MM.1S (cell line): ENCODE data around the gene WDR76.

ENCODE experiments used
- DNase-seq: peaks from one replicate; pipeline ENCODE4 v3.0.0-alpha.2; 2015
- H2AFZ ChIP-seq: fragments of 300-600 bp; sonication (generic); 2 replicates; pipeline ENCODE4 v1.6.0; 2016; ENCODE audit warnings: antibody characterized with exemption, low read length
- H3F3A ChIP-seq: fragments of 300-600 bp; sonication (generic); 2 replicates; pipeline ENCODE4 v1.6.1; 2016; ENCODE audit warnings: mild to moderate bottlenecking, antibody characterized with exemption, low read length, moderate library complexity, mixed read lengths; ENCODE audit not compliant: insufficient read depth
- H3K27ac ChIP-seq: fragments of 300-600 bp; sonication (generic); 2 replicates; pipeline ENCODE4 v1.5.1; 2016; ENCODE audit warnings: mild to moderate bottlenecking, low read length
- H3K27me3 ChIP-seq: fragments of 300-600 bp; sonication (generic); replicated peaks from 2 replicates; pipeline ENCODE4 v1.6.0; 2016; ENCODE audit warnings: low read length; ENCODE audit not compliant: insufficient read depth
- H3K36me3 ChIP-seq: fragments of 300-600 bp; sonication (generic); replicated peaks from 2 replicates; pipeline ENCODE4 v1.6.1; 2016; ENCODE audit warnings: mild to moderate bottlenecking, low read length, mixed read lengths; ENCODE audit not compliant: insufficient read depth
- H3K4me1 ChIP-seq: fragments of 300-600 bp; sonication (generic); 2 replicates; pipeline ENCODE4 v1.6.1; 2016; ENCODE audit warnings: low read length, mixed read lengths
- H3K4me2 ChIP-seq: fragments of 300-600 bp; sonication (generic); 2 replicates; pipeline ENCODE4 v1.6.0; 2016; ENCODE audit warnings: low read depth, low read length
- H3K4me3 ChIP-seq: fragments of 300-600 bp; sonication (generic); 2 replicates; pipeline ENCODE4 v1.5.1; 2016; ENCODE audit warnings: low read length, mixed read lengths
- H3K79me2 ChIP-seq: fragments of 300-600 bp; sonication (generic); 2 replicates; pipeline ENCODE4 v1.6.1; 2016; ENCODE audit warnings: mixed run types, low read length, mixed read lengths
- H3K9ac ChIP-seq: fragments of 300-600 bp; sonication (generic); 2 replicates; pipeline ENCODE4 v1.6.1; 2016; ENCODE audit warnings: low read length, mixed read lengths
- H3K9me2 ChIP-seq: fragments of 300-600 bp; sonication (generic); replicated peaks from 2 replicates; pipeline ENCODE4 v1.6.1; 2016; ENCODE audit warnings: mild to moderate bottlenecking, low read length, mixed read lengths; ENCODE audit not compliant: insufficient read depth
- H3K9me3 ChIP-seq: fragments of 300-600 bp; sonication (generic); replicated peaks from 2 replicates; pipeline ENCODE4 v1.6.1; 2016; ENCODE audit warnings: mild to moderate bottlenecking, low read length, mixed read lengths; ENCODE audit not compliant: insufficient read depth
- H4K20me1 ChIP-seq: fragments of 300-600 bp; sonication (generic); 2 replicates; pipeline ENCODE4 v1.6.1; 2016; ENCODE audit warnings: mild to moderate bottlenecking, low read length, moderate library complexity, mixed read lengths; ENCODE audit not compliant: insufficient read depth
- CTCF ChIP-seq: fragments of 300-600 bp; sonication (generic); IDR thresholded peaks from 2 replicates; pipeline ENCODE4 v1.5.1; 2016; ENCODE audit warnings: antibody characterized with exemption, low read length, mixed read lengths
- EZH2 ChIP-seq: fragments of 300-600 bp; sonication (generic); optimal IDR thresholded peaks from 2 replicates; pipeline ENCODE3; 2017; ENCODE audit warnings: low read depth, mild to moderate bottlenecking, antibody characterized with exemption, low read length, mixed read lengths
- EZH2phosphoT487 ChIP-seq: fragments of 300-600 bp; sonication (generic); IDR thresholded peaks from 2 replicates; pipeline ENCODE4 v1.6.1; 2018; ENCODE audit warnings: antibody characterized with exemption, low read length

Gene WDR76

DNA sequence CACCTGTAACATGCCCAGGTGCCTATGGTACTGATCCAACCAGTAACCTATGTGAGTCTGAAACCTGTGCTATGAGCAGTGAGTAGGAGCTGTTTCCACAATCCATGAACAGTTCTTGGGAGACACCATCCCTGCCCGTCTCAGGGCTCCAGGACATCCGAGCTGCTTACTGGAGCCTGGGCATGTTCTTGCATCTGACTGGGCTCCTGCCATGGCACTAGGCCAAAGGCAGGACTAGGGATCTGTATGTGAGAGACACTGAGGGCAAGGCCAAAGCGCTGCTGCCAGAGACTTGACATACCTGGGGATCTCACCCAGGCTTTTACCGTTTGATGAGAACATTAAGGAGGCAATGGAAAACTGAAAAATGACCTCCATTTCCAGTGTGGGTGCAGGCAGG is 59.8 kb downstream of the WDR76 start:
- no peaks in the 10 kb centered on the region for H3K79me2 ChIP-seq
- no peak overlapping the region for H3K4me2 ChIP-seq
- H3F3A ChIP-seq, result no peaks in the 10 kb centered on the region
- H4K20me1 ChIP-seq, result no peaks in the 10 kb centered on the region
- H3K9me2 ChIP-seq, result no peaks in the 10 kb centered on the region
- no peaks in the 10 kb centered on the region for H3K4me1 ChIP-seq
- no peaks in the 10 kb centered on the region for H3K36me3 ChIP-seq
- no peak overlapping the region for H3K27ac ChIP-seq
- TF ChIP-seq CTCF (no peak), EZH2 (no peak), EZH2phosphoT487 (no peak)
- no peak overlapping the region for H3K4me3 ChIP-seq
- H3K27me3 ChIP-seq, result no peaks in the 10 kb centered on the region
- H3K9me3 ChIP-seq, result no peaks in the 10 kb centered on the region
- H2AFZ ChIP-seq, result no peak overlapping the region
- no peak overlapping the region for H3K9ac ChIP-seq
- DNase-seq, result no peak

- H2AFZ ChIP-seq, result no peak overlapping the region
- no peak overlapping the region for H3K9ac ChIP-seq
- TF ChIP-seq EZH2 (no peak), EZH2phosphoT487 (no peak), CTCF (no peak)
- no peaks in the 10 kb centered on the region for H3F3A ChIP-seq
- H3K27ac ChIP-seq, result no peak overlapping the region
- H4K20me1 ChIP-seq, result no peaks in the 10 kb centered on the region
- no peak overlapping the region for H3K4me3 ChIP-seq
- no peaks in the 10 kb centered on the region for H3K9me3 ChIP-seq
- no peak for DNase-seq
- H3K36me3 ChIP-seq, result no peaks in the 10 kb centered on the region
- H3K79me2 ChIP-seq, result no peaks in the 10 kb centered on the region
- no peaks in the 10 kb centered on the region for H3K9me2 ChIP-seq
- no peaks in the 10 kb centered on the region for H3K4me1 ChIP-seq
- H3K4me2 ChIP-seq, result no peak overlapping the region
- H3K27me3 ChIP-seq, result no peaks in the 10 kb centered on the region
Measured at GRCh38 chr15:43887901-43888300, 61.1 kb downstream of the WDR76 start.

- TF ChIP-seq EZH2 (no peak), CTCF (no peak), EZH2phosphoT487 (no peak)
- Histone ChIP-seq H3K4me2 (no peak overlapping the region), H3K4me1 (no peaks in the 10 kb centered on the region), H3K79me2 (no peaks in the 10 kb centered on the region), H3F3A (no peaks in the 10 kb centered on the region), H3K9me2 (no peaks in the 10 kb centered on the region), H4K20me1 (no peaks in the 10 kb centered on the region), H2AFZ (no peak overlapping the region), H3K27me3 (no peaks in the 10 kb centered on the region), H3K4me3 (no peak overlapping the region), H3K27ac (no peak overlapping the region), H3K9ac (no peak overlapping the region), H3K9me3 (no peaks in the 10 kb centered on the region), H3K36me3 (no peaks in the 10 kb centered on the region)
- DNase-seq, result no peak
Measured at GRCh38 chr15:43889042-43889441, 62.2 kb downstream of the WDR76 start.
